Mesenchymal stem cell (in vitro differentiated cells and primary cell): ENCODE results near the gene PRSS22.

Source experiments
- DNase-seq: peaks from one replicate; pipeline ENCODE4 v3.0.0-alpha.2; 2013
- H2AFZ ChIP-seq: one replicate; pipeline ENCODE4 v1.6.1; 2013; ENCODE audit warnings: low read depth, mild to moderate bottlenecking, control low read depth, inconsistent platforms, low read length, moderate library complexity
- H2AK5ac ChIP-seq: 2 replicates; pipeline ENCODE4 v1.6.1; 2013; ENCODE audit warnings: low read length, moderate library complexity, mild to moderate bottlenecking, inconsistent platforms; ENCODE audit not compliant: severe bottlenecking
- H2BK120ac ChIP-seq: one replicate; pipeline ENCODE4 v1.6.1; 2013; ENCODE audit warnings: low read depth, mild to moderate bottlenecking, inconsistent platforms, low read length, moderate library complexity
- H2BK12ac ChIP-seq, 2 experiments: one replicate each; pipeline ENCODE4 v1.6.1; 2013; ENCODE audit warnings: inconsistent platforms in 2 of 2, low read length in 2 of 2, mild to moderate bottlenecking in 2 of 2, moderate library complexity in 2 of 2, control low read depth in 1 of 2
- H2BK15ac ChIP-seq: one replicate; pipeline ENCODE4 v1.6.1; 2013; ENCODE audit warnings: mild to moderate bottlenecking, low read depth, inconsistent platforms; ENCODE audit not compliant: poor library complexity, severe bottlenecking
- H2BK5ac ChIP-seq: 2 replicates; pipeline ENCODE4 v1.6.1; 2013; ENCODE audit warnings: low read depth, mild to moderate bottlenecking, low read length, control low read depth, inconsistent platforms; ENCODE audit not compliant: poor library complexity, severe bottlenecking
- H3K14ac ChIP-seq, 2 experiments: one replicate each; pipeline ENCODE4 v1.6.1; 2013; ENCODE audit warnings: inconsistent platforms in 2 of 2, low read length in 2 of 2, control low read depth in 1 of 2, mild to moderate bottlenecking in 1 of 2, moderate library complexity in 1 of 2
- H3K18ac ChIP-seq, 2 experiments: one replicate each; pipeline ENCODE4 v1.6.1; 2013; ENCODE audit warnings: inconsistent platforms in 2 of 2, low read length in 2 of 2, control low read depth in 1 of 2, low read depth in 1 of 2, mild to moderate bottlenecking in 1 of 2
- H3K23ac ChIP-seq, 2 experiments: one replicate each; pipeline ENCODE4 v1.6.1; 2013; ENCODE audit warnings: inconsistent platforms in 2 of 2, low read length in 2 of 2, mild to moderate bottlenecking in 2 of 2, moderate library complexity in 2 of 2, control low read depth in 1 of 2
- H3K27ac ChIP-seq: 2 replicates; pipeline ENCODE4 v1.5.1; 2013; ENCODE audit warnings: mild to moderate bottlenecking, moderate library complexity, low read length, control low read depth, inconsistent platforms; ENCODE audit not compliant: poor library complexity, severe bottlenecking
- H3K27me3 ChIP-seq, 2 experiments: 2 replicates each; pipeline versions ENCODE4 v1.6.1 to v1.7.0; 2013; ENCODE audit warnings: low read length in 2 of 2, mild to moderate bottlenecking in 2 of 2, moderate library complexity in 2 of 2, control low read depth in 1 of 2, inconsistent platforms in 1 of 2; ENCODE audit not compliant: control insufficient read depth in 1 of 2, insufficient read depth in 1 of 2
- H3K36me3 ChIP-seq, 2 experiments: 2 replicates each; pipeline versions ENCODE4 v1.6.1 to v1.7.0; 2013; ENCODE audit warnings: low read length in 2 of 2, control low read depth in 1 of 2, inconsistent platforms in 1 of 2, low read depth in 1 of 2, mild to moderate bottlenecking in 1 of 2; ENCODE audit not compliant: insufficient read depth in 2 of 2, control insufficient read depth in 1 of 2
- H3K4ac ChIP-seq, 2 experiments: one replicate each; pipeline ENCODE4 v1.6.1; 2013; ENCODE audit warnings: inconsistent platforms in 2 of 2, low read length in 2 of 2, mild to moderate bottlenecking in 2 of 2, moderate library complexity in 2 of 2, control low read depth in 1 of 2, low read depth in 1 of 2
- H3K4me1 ChIP-seq: 2 replicates; pipeline ENCODE4 v1.6.1; 2013; ENCODE audit warnings: low read depth, low read length, control low read depth; ENCODE audit not compliant: control insufficient read depth, insufficient read depth
- H3K4me2 ChIP-seq: 2 replicates; pipeline ENCODE4 v1.6.1; 2013; ENCODE audit warnings: low read length, mild to moderate bottlenecking, inconsistent platforms; ENCODE audit not compliant: poor library complexity, severe bottlenecking
- H3K4me3 ChIP-seq, 2 experiments: 2 replicates each; pipeline versions ENCODE4 v1.5.1 to v1.7.0; 2013; ENCODE audit warnings: low read length in 2 of 2, mild to moderate bottlenecking in 2 of 2, control low read depth in 1 of 2, low read depth in 1 of 2; ENCODE audit not compliant: insufficient read depth in 1 of 2
- H3K79me1 ChIP-seq: replicated peaks from 2 replicates; pipeline ENCODE4 v1.6.1; 2013; ENCODE audit warnings: mild to moderate bottlenecking, control low read depth, low read length, inconsistent platforms; ENCODE audit not compliant: poor library complexity, severe bottlenecking
- H3K9ac ChIP-seq: 2 replicates; pipeline ENCODE4 v1.7.0; 2013; ENCODE audit warnings: mild to moderate bottlenecking, low read length, moderate library complexity
- H3K9me3 ChIP-seq: 2 replicates; pipeline ENCODE4 v1.7.0; 2013; ENCODE audit warnings: mild to moderate bottlenecking, low read length; ENCODE audit not compliant: control insufficient read depth
- H4K8ac ChIP-seq: one replicate; pipeline ENCODE4 v1.6.1; 2013; ENCODE audit warnings: inconsistent platforms, mild to moderate bottlenecking, low read length, moderate library complexity
- H4K91ac ChIP-seq: one replicate; pipeline ENCODE4 v1.6.1; 2013; ENCODE audit warnings: mild to moderate bottlenecking, low read length, inconsistent platforms
- WGBS: methylation state at CpG from one replicate; pipeline ENCODE4 v1.1.7; 2013; ENCODE audit warnings: mixed read lengths; 5-methylcytosine and 5-hydroxymethylcytosine counted together

PRSS22 gene

GRCh38 chr16:2848933-2849725 is 8.8 kb downstream of the PRSS22 start:
- Histone ChIP-seq H3K4me3 (no peak overlapping the region), H3K4ac (no peak overlapping the region), H4K8ac (no peak overlapping the region), H3K27ac (no peak overlapping the region), H2BK15ac (no peak overlapping the region), H2BK5ac (no peak overlapping the region), H3K9ac (no peak overlapping the region), H4K91ac (no peak overlapping the region), H2BK12ac (no peak overlapping the region), H3K4me2 (no peak overlapping the region), H2AFZ (no peak overlapping the region), H3K23ac (no peak overlapping the region), H3K14ac (no peak overlapping the region), H3K36me3 (no peaks in the 10 kb centered on the region), H3K27me3 (peaks cover 9 to 18% of the 10 kb centered on the region in 2 experiments), H3K18ac (no peak overlapping the region), H3K9me3 (peaks cover 2% of the 10 kb centered on the region), H2AK5ac (no peak overlapping the region), H3K79me1 (no peaks in the 10 kb centered on the region), H2BK120ac (no peak overlapping the region), H3K4me1 (peaks cover 3% of the 10 kb centered on the region)
- WGBS = 88% methylated on average over 15 of the region's 16 CpGs
- no peak for DNase-seq

- WGBS = 42% methylated on average over 3 of the region's 3 CpGs
- DNase-seq = peak; percentile 82
- H2AK5ac ChIP-seq = no peak overlapping the region
These were observed 11.3 kb downstream of the PRSS22 start for GRCh38 chr16:2846511-2847310.

GRCh38 chr16:2845116-2845515 is 12.9 kb downstream of the PRSS22 start:
- H3K79me1 ChIP-seq = no peaks in the 10 kb centered on the region
- H2BK12ac ChIP-seq = no peak overlapping the region
- no peak overlapping the region for H2BK120ac ChIP-seq
- H3K27me3 ChIP-seq = peaks cover 6 to 13% of the 10 kb centered on the region in 2 experiments
- H2BK15ac ChIP-seq = no peak overlapping the region
- no peak overlapping the region for H3K9ac ChIP-seq
- no peak overlapping the region for H3K4me3 ChIP-seq
- H3K23ac ChIP-seq = no peak overlapping the region
- H3K14ac ChIP-seq = no peak overlapping the region
- no peaks in the 10 kb centered on the region for H3K36me3 ChIP-seq
- no peak overlapping the region for H4K91ac ChIP-seq
- 92% methylated on average over 3 of the region's 5 CpGs for WGBS
- no peak overlapping the region for H2AK5ac ChIP-seq
- H3K27ac ChIP-seq = no peak overlapping the region
- no peaks in the 10 kb centered on the region for H3K9me3 ChIP-seq
- H2BK5ac ChIP-seq = no peak overlapping the region
- no peak overlapping the region for H3K18ac ChIP-seq
- no peak overlapping the region for H3K4me2 ChIP-seq
- no peak for DNase-seq
- H3K4me1 ChIP-seq = peaks cover 3% of the 10 kb centered on the region
- H3K4ac ChIP-seq = no peak overlapping the region
- H2AFZ ChIP-seq = no peak overlapping the region
- no peak overlapping the region for H4K8ac ChIP-seq

More at GRCh38 chr16:2846511-2847310, 11.3 kb downstream of the PRSS22 start:
- Histone ChIP-seq H2BK5ac (no peak overlapping the region), H3K18ac (peak overlapping the region in 1 of 2 experiments; percentile 79), H4K8ac (no peak overlapping the region), H3K23ac (no peak overlapping the region), H3K4me3 (no peak overlapping the region), H3K4me1 (peaks cover 3% of the 10 kb centered on the region), H2AFZ (no peak overlapping the region), H2BK120ac (no peak overlapping the region), H3K14ac (no peak overlapping the region), H3K36me3 (no peaks in the 10 kb centered on the region), H3K4ac (no peak overlapping the region), H4K91ac (no peak overlapping the region), H3K27me3 (peaks cover 9 to 18% of the 10 kb centered on the region in 2 experiments), H3K9ac (no peak overlapping the region), H2BK12ac (peak overlapping the region in 1 of 2 experiments; percentile 49), H3K27ac (no peak overlapping the region), H2BK15ac (no peak overlapping the region), H3K79me1 (no peaks in the 10 kb centered on the region), H3K9me3 (no peaks in the 10 kb centered on the region), H3K4me2 (no peak overlapping the region)

- no peaks in the 10 kb centered on the region for H3K79me1 ChIP-seq
- 88% methylated on average over 8 of the region's 8 CpGs for WGBS
These were observed 14.4 kb downstream of the PRSS22 start for GRCh38 chr16:2843526-2843925.

More at GRCh38 chr16:2843526-2843925, 14.4 kb downstream of the PRSS22 start:
- no peak overlapping the region for H3K4ac ChIP-seq
- no peaks in the 10 kb centered on the region for H3K9me3 ChIP-seq
- no peaks in the 10 kb centered on the region for H3K36me3 ChIP-seq
- H3K27me3 ChIP-seq = no peaks in the 10 kb centered on the region
- no peak overlapping the region for H3K14ac ChIP-seq
- H2BK120ac ChIP-seq = no peak overlapping the region
- no peak overlapping the region for H3K4me2 ChIP-seq
- no peak overlapping the region for H3K27ac ChIP-seq
- H2AK5ac ChIP-seq = no peak overlapping the region
- H3K4me3 ChIP-seq = no peak overlapping the region
- no peak overlapping the region for H2BK5ac ChIP-seq
- peaks cover 9% of the 10 kb centered on the region for H3K4me1 ChIP-seq
- no peak for DNase-seq
- no peak overlapping the region for H2BK15ac ChIP-seq
- peak overlapping the region in 1 of 2 experiments; percentile 31 for H2BK12ac ChIP-seq
- H3K18ac ChIP-seq = no peak overlapping the region
- no peak overlapping the region for H4K91ac ChIP-seq
- H3K23ac ChIP-seq = peak overlapping the region in 1 of 2 experiments; percentile 83
- no peak overlapping the region for H2AFZ ChIP-seq
- no peak overlapping the region for H4K8ac ChIP-seq
- H3K9ac ChIP-seq = no peak overlapping the region
